ENCODE measurements around the gene SPR. TPM values are rescaled to one million over a fixed set of nuclear protein-coding genes. Genes with fewer than 3 reads are reported as not detected.

SPR gene
- total and polyA plus RNA-seq, 2 experiments from 2014 or later: 13.2 to 21.7 TPM

- DNase-seq (ENCODE audit: low read depth in 1 of 2, low spot score in 1 of 2): no peak
- H3K36me3 ChIP-seq: no peaks in the 10 kb centered on the region
- TF ChIP-seq CTCF (IDR thresholded peaks at IDR 0.05; ENCODE audit: low read depth, low read length): no peak
- no peak overlapping the region for H3K4me3 ChIP-seq
- H3K27ac ChIP-seq: no peak overlapping the region
- H3K4me1 ChIP-seq (ENCODE audit: low read depth): no peaks in the 10 kb centered on the region
- peaks cover 89% of the 10 kb centered on the region for H3K27me3 ChIP-seq
- H3K9me3 ChIP-seq (ENCODE audit: low read depth): no peaks in the 10 kb centered on the region
Measured at GRCh38 chr2:72891091-72891818, 4.0 kb downstream of the SPR start.

- H3K27ac ChIP-seq: no peak overlapping the region
- DNase-seq (ENCODE audit: low read depth in 1 of 2, low spot score in 1 of 2): peak; percentile 83
- H3K4me3 ChIP-seq: no peak overlapping the region
- TF ChIP-seq CTCF (IDR thresholded peaks at IDR 0.05; ENCODE audit: low read depth, low read length): peak; percentile 86
- H3K9me3 ChIP-seq (ENCODE audit: low read depth): no peaks in the 10 kb centered on the region
- H3K36me3 ChIP-seq: no peaks in the 10 kb centered on the region
- no peaks in the 10 kb centered on the region for H3K4me1 ChIP-seq (ENCODE audit: low read depth)
- H3K27me3 ChIP-seq: peaks cover 93% of the 10 kb centered on the region
Measured at GRCh38 chr2:72892506-72893173, 5.4 kb downstream of the SPR start.

- peaks cover 95% of the 10 kb centered on the region for H3K27me3 ChIP-seq
- no peak overlapping the region for H3K4me3 ChIP-seq
- H3K27ac ChIP-seq: no peak overlapping the region
- H3K4me1 ChIP-seq (ENCODE audit: low read depth): no peaks in the 10 kb centered on the region
- H3K9me3 ChIP-seq (ENCODE audit: low read depth): no peaks in the 10 kb centered on the region
- peak; percentile 79 for TF ChIP-seq CTCF (IDR thresholded peaks at IDR 0.05; ENCODE audit: low read depth, low read length)
- H3K36me3 ChIP-seq: no peaks in the 10 kb centered on the region
- DNase-seq (ENCODE audit: low read depth in 1 of 2, low spot score in 1 of 2): peak; percentile 78 to 82
Measured at GRCh38 chr2:72893594-72894319, 6.5 kb downstream of the SPR start.

GRCh38 chr2:72894514-72894913 is 7.3 kb downstream of the SPR start:
- DNase-seq (ENCODE audit: low read depth in 1 of 2, low spot score in 1 of 2): no peak
- Histone ChIP-seq H3K27ac (no peak overlapping the region), H3K27me3 (peaks cover 95% of the 10 kb centered on the region), H3K4me3 (no peak overlapping the region), H3K4me1 (ENCODE audit: low read depth) (no peaks in the 10 kb centered on the region), H3K36me3 (no peaks in the 10 kb centered on the region), H3K9me3 (ENCODE audit: low read depth) (no peaks in the 10 kb centered on the region)
- no peak for TF ChIP-seq CTCF (IDR thresholded peaks at IDR 0.05; ENCODE audit: low read depth, low read length)

GRCh38 chr2:72895154-72895553 is 7.9 kb downstream of the SPR start:
- Histone ChIP-seq H3K36me3 (no peaks in the 10 kb centered on the region), H3K4me3 (no peak overlapping the region), H3K27me3 (peaks cover 95% of the 10 kb centered on the region), H3K4me1 (ENCODE audit: low read depth) (no peaks in the 10 kb centered on the region), H3K9me3 (ENCODE audit: low read depth) (no peaks in the 10 kb centered on the region), H3K27ac (no peak overlapping the region)
- TF ChIP-seq CTCF (IDR thresholded peaks at IDR 0.05; ENCODE audit: low read depth, low read length): no peak
- DNase-seq (ENCODE audit: low read depth in 1 of 2, low spot score in 1 of 2): no peak

Data from cardiac muscle cell (in vitro differentiated cells and primary cell).